K562 (cell line): Measurements from ENCODE around the gene ADTRP. TPM values are rescaled to one million over a fixed set of nuclear protein-coding genes. Genes with fewer than 3 reads are reported as not detected.

Experiments used
- CAMTA2 ChIP-seq: fragments of 250-450 bp; sonication (Bioruptor Pico); conservative IDR thresholded peaks from 2 replicates; pipeline ENCODE4 v1.5.1; 2022
- CLOCK ChIP-seq: fragments of 250-450 bp; sonication (Bioruptor Pico); IDR thresholded peaks from 2 replicates; pipeline ENCODE4 v1.4.0; 2020; ENCODE audit warnings: mild to moderate bottlenecking, moderate library complexity, borderline replicate concordance
- CTCF ChIP-seq, 3 experiments: IDR thresholded peaks in 2 of 3; conservative IDR thresholded peaks in 1 of 3; 2 replicates each; pipeline ENCODE4 v1.5.1; 2011 to 2012; ENCODE audit warnings: low read length in 3 of 3, mild to moderate bottlenecking in 3 of 3, control low read depth in 2 of 3, improper control_type of control experiment in 1 of 3, inconsistent platforms in 1 of 3, low read depth in 1 of 3, mixed read lengths in 1 of 3, moderate library complexity in 1 of 3; ENCODE audit not compliant: insufficient read depth in 2 of 3
- PTRF ChIP-seq: fragments of 450-650 bp; IDR thresholded peaks from 2 replicates; pipeline ENCODE4 v1.6.1; 2016; ENCODE audit warnings: mild to moderate bottlenecking, missing genetic modification characterization, missing compliant biosample characterization
- SPI1 ChIP-seq: IDR thresholded peaks from 2 replicates; pipeline ENCODE4 v1.6.1; 2011; ENCODE audit warnings: low read depth, low read length, control low read depth, borderline replicate concordance
- ZKSCAN8 ChIP-seq: fragments of 200-800 bp; sonication (Bioruptor generic); IDR thresholded peaks from 2 replicates; pipeline ENCODE4 v1.6.1; 2016; ENCODE audit warnings: missing genetic modification characterization, missing compliant biosample characterization
- ZNF124 ChIP-seq: sonication (generic); formaldehyde crosslinking; IDR thresholded peaks from 2 replicates; pipeline ENCODE4 v1.8.1; 2022; ENCODE audit warnings: missing genetic modification reagents
- ZNF778 ChIP-seq: fragments of 450-650 bp; formaldehyde crosslinking; IDR thresholded peaks from 2 replicates; pipeline ENCODE4 v1.4.0; 2020; ENCODE audit warnings: mild to moderate bottlenecking, moderate library complexity
- polyA plus RNA-seq, 8 experiments: library from polyadenylated mRNA; depleted of rRNA in 4 of 8; stranded (reverse) in 5 of 8; unstranded in 3 of 8; fragments of >200 nt; fragmentation: Nextera tagmentation in 2 of 8; fragmentation: Illumina TruSeq in 1 of 8; extraction: Ambion mirVana in 2 of 8; extraction: Trizol in 1 of 8; gene quantifications; 2 replicates each; pipeline versions ENCODE4 v1.2.1 to v1.2.3, GENCODE V29; 2011 to 2014; ENCODE audit warnings: inconsistent platforms in 1 of 8, missing spikeins in 1 of 8
- total RNA-seq, 7 experiments: library from RNA; depleted of rRNA in 6 of 7; stranded (reverse); fragments of >200 nt in 6 of 7; fragmentation: Illumina TruSeq in 2 of 7; extraction: Trizol in 2 of 7; gene quantifications; 2 replicates each; pipeline versions ENCODE4 v1.2.1 to v1.2.3, GENCODE V29; 2011 to 2021; ENCODE audit warnings: low replicate concordance in 1 of 7
- TF ChIP-seq, protein P1 (sequence below): fragments of 450-650 bp; IDR thresholded peaks from 2 replicates; pipeline ENCODE4 v1.6.1; 2016; ENCODE audit warnings: low read depth
- TF ChIP-seq, protein P2 (sequence below): sonication (generic); formaldehyde crosslinking; IDR thresholded peaks from 2 replicates; pipeline ENCODE4 v1.8.1; 2023; ENCODE audit warnings: mild to moderate bottlenecking, missing genetic modification reagents, moderate library complexity

ADTRP gene
- total and polyA plus RNA-seq, 9 of the 15 experiments (the other 6 are each of a cell fraction or from before 2014, with no cell fraction given) = 7.4 to 24.0 (median 13.6) TPM

DNA sequence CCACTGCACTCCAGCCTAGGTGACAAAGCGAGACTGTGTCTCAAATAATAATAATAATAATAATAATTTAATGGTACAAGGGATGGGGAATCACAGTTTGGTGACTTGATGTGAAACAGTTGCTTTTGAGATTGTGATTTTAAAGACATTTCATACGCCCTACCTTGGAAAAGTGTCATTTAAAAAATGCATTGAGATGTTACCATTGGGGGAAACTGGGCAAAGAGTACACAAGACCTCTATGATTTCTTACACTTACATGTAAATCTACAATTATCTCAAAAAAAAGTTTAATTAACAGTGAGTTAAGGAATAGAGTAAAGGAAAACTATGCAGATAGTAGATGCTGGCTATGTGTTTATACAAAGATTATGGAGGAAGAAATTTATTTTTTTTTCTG lies 22.3 kb downstream of the ADTRP start (continued):
- TF ChIP-seq, protein P1, sequence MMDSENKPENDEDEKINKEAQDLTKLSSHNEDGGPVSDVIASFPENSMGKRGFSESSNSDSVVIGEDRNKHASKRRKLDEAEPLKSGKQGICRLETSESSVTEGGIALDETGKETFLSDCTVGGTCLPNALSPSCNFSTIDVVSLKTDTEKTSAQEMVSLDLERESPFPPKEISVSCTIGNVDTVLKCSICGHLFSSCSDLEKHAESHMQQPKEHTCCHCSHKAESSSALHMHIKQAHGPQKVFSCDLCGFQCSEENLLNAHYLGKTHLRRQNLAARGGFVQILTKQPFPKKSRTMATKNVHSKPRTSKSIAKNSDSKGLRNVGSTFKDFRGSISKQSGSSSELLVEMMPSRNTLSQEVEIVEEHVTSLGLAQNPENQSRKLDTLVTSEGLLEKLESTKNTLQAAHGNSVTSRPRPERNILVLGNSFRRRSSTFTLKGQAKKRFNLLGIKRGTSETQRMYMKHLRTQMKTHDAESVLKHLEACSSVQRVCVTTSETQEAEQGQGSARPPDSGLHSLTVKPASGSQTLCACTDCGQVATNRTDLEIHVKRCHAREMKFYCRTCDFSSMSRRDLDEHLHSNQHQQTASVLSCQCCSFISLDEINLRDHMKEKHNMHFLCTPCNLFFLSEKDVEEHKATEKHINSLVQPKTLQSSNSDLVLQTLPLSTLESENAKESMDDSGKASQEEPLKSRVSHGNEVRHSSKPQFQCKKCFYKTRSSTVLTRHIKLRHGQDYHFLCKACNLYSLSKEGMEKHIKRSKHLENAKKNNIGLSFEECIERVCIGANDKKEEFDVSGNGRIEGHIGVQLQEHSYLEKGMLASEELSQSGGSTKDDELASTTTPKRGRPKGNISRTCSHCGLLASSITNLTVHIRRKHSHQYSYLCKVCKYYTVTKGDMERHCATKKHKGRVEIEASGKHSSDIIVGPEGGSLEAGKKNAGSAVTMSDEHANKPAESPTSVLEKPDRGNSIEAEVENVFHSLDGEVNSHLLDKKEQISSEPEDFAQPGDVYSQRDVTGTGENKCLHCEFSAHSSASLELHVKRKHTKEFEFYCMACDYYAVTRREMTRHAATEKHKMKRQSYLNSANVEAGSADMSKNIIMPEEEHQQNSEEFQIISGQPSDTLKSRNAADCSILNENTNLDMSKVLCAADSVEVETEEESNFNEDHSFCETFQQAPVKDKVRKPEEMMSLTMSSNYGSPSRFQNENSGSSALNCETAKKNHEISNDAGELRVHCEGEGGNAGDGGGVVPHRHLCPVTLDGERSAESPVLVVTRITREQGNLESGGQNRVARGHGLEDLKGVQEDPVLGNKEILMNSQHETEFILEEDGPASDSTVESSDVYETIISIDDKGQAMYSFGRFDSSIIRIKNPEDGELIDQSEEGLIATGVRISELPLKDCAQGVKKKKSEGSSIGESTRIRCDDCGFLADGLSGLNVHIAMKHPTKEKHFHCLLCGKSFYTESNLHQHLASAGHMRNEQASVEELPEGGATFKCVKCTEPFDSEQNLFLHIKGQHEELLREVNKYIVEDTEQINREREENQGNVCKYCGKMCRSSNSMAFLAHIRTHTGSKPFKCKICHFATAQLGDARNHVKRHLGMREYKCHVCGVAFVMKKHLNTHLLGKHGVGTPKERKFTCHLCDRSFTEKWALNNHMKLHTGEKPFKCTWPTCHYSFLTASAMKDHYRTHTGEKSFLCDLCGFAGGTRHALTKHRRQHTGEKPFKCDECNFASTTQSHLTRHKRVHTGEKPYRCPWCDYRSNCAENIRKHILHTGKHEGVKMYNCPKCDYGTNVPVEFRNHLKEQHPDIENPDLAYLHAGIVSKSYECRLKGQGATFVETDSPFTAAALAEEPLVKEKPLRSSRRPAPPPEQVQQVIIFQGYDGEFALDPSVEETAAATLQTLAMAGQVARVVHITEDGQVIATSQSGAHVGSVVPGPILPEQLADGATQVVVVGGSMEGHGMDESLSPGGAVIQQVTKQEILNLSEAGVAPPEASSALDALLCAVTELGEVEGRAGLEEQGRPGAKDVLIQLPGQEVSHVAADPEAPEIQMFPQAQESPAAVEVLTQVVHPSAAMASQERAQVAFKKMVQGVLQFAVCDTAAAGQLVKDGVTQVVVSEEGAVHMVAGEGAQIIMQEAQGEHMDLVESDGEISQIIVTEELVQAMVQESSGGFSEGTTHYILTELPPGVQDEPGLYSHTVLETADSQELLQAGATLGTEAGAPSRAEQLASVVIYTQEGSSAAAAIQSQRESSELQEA = no peak
- TF ChIP-seq CTCF (IDR thresholded peaks at IDR 0.05 in 2 of 3, conservative IDR thresholded peaks at IDR 0.05 in 1 of 3; ENCODE audit: insufficient read depth in 2 of 3, low read depth in 1 of 3, low read length in 3 of 3) (no peak), CAMTA2 (CRISPR knock-in tag) (no peak), ZKSCAN8 (CRISPR knock-in tag) (no peak), ZNF124 (CRISPR knock-in tag) (no peak), SPI1 (no peak), CLOCK (CRISPR knock-in tag) (no peak), ZNF778 (no peak), PTRF (tag) (no peak)
- TF ChIP-seq, protein P2, sequence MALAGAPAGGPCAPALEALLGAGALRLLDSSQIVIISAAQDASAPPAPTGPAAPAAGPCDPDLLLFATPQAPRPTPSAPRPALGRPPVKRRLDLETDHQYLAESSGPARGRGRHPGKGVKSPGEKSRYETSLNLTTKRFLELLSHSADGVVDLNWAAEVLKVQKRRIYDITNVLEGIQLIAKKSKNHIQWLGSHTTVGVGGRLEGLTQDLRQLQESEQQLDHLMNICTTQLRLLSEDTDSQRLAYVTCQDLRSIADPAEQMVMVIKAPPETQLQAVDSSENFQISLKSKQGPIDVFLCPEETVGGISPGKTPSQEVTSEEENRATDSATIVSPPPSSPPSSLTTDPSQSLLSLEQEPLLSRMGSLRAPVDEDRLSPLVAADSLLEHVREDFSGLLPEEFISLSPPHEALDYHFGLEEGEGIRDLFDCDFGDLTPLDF = no peak
